OCI-LY3 (cell line): ENCODE results near the gene OGFOD2.
"Not testable (repeated sequence)": the region's sequence is repeated elsewhere in the genome, so short reads cannot be mapped to it uniquely, and the experiment has no call there.

Experiments used
- H2AFZ ChIP-seq: fragments of 200-600, 300-600 bp; shearing (Covaris generic); 2 replicates; pipeline ENCODE4 v1.6.0; 2014; ENCODE audit warnings: antibody characterized with exemption, low read depth, low read length
- H3K27ac ChIP-seq: fragments of 200-600, 300-600 bp; sonication (generic); 2 replicates; pipeline ENCODE4 v1.5.1; 2014; ENCODE audit warnings: mild to moderate bottlenecking, low read length, moderate library complexity, mixed read lengths
- H3K27me3 ChIP-seq: fragments of 200-600, 300-600 bp; sonication (generic); 2 replicates; pipeline ENCODE4 v1.6.1; 2014; ENCODE audit warnings: low read depth, low read length, mixed read lengths
- H3K36me3 ChIP-seq: fragments of 200-600, 300-600 bp; sonication (generic); replicated peaks from 2 replicates; pipeline ENCODE3; 2014; ENCODE audit warnings: low read depth, low read length, mixed read lengths
- H3K4me1 ChIP-seq: fragments of 300-600, 200-600 bp; sonication (generic); 2 replicates; pipeline ENCODE4 v1.6.1; 2014; ENCODE audit warnings: low read length, mixed read lengths
- H3K4me2 ChIP-seq: fragments of 200-600, 300-600 bp; sonication (generic); 2 replicates; pipeline ENCODE4 v1.6.1; 2014; ENCODE audit warnings: low read length, mixed read lengths
- H3K4me3 ChIP-seq: fragments of 300-600, 200-600 bp; sonication (generic); 2 replicates; pipeline ENCODE4 v1.5.1; 2014; ENCODE audit warnings: antibody characterized with exemption, mild to moderate bottlenecking, low read length, moderate library complexity
- H3K79me2 ChIP-seq: fragments of 300-600, 200-600 bp; shearing (Covaris generic); 2 replicates; pipeline ENCODE4 v1.6.1; 2014; ENCODE audit warnings: mild to moderate bottlenecking, low read length, mixed read lengths
- H3K9ac ChIP-seq: fragments of 300-600, 200-600 bp; shearing (Covaris generic); 2 replicates; pipeline ENCODE4 v1.6.0; 2014; ENCODE audit warnings: mild to moderate bottlenecking, low read length, moderate library complexity
- H3K9me3 ChIP-seq: fragments of 200-600, 300-600 bp; shearing (Covaris generic); 2 replicates; pipeline ENCODE4 v1.6.1; 2014; ENCODE audit warnings: low read length, mixed read lengths; ENCODE audit not compliant: insufficient read depth
- H4K20me1 ChIP-seq: fragments of 200-600, 300-600 bp; sonication (generic); 2 replicates; pipeline ENCODE4 v1.6.1; 2016; ENCODE audit warnings: low read length, mixed read lengths; ENCODE audit not compliant: insufficient read depth
- CTCF ChIP-seq: fragments of 200-600, 300-600 bp; sonication (generic); IDR thresholded peaks from 2 replicates; pipeline ENCODE4 v1.5.1; 2014; ENCODE audit warnings: antibody characterized with exemption, low read length, low read depth
- EZH2phosphoT487 ChIP-seq: fragments of 200-600 bp; shearing (Covaris generic); IDR thresholded peaks from 2 replicates; pipeline ENCODE4 v1.6.1; 2018; ENCODE audit warnings: antibody characterized with exemption, mixed run types, low read depth

The OGFOD2 gene

GRCh38 chr12:122935318-122935717, 39.7 kb upstream of the OGFOD2 start:
- no peak for TF ChIP-seq EZH2phosphoT487
- no peak for TF ChIP-seq CTCF
- Histone ChIP-seq H3K9me3 (no peaks in the 10 kb centered on the region), H3K4me1 (peaks cover 10% of the 10 kb centered on the region; the same call in 1 of the 2 replicates), H3K36me3 (no peaks in the 10 kb centered on the region), H4K20me1 (no peaks in the 10 kb centered on the region), H3K9ac (no peak overlapping the region), H3K4me3 (no peak overlapping the region), H3K27me3 (peaks cover 13% of the 10 kb centered on the region; the same call in 1 of the 2 replicates), H2AFZ (no peak overlapping the region), H3K79me2 (no peaks in the 10 kb centered on the region), H3K27ac (no peak overlapping the region), H3K4me2 (no peak overlapping the region)

- no peak overlapping the region for H3K27ac ChIP-seq
- H3K4me1 ChIP-seq = peaks cover 4% of the 10 kb centered on the region; the same call in 1 of the 2 replicates
- no peak overlapping the region for H2AFZ ChIP-seq
These were observed 37.4 kb upstream of the OGFOD2 start for GRCh38 chr12:122937622-122938091.

GRCh38 chr12:122939125-122939524, 35.9 kb upstream of the OGFOD2 start:
- TF ChIP-seq CTCF (no peak), EZH2phosphoT487 (no peak)
- H3K36me3 ChIP-seq = no peaks in the 10 kb centered on the region
- H3K27me3 ChIP-seq = peaks cover 4% of the 10 kb centered on the region; the same call in 1 of the 2 replicates
- no peak overlapping the region for H3K9ac ChIP-seq
- H3K79me2 ChIP-seq = no peaks in the 10 kb centered on the region
- no peaks in the 10 kb centered on the region for H3K9me3 ChIP-seq
- peaks cover 3% of the 10 kb centered on the region; the same call in 1 of the 2 replicates for H3K4me1 ChIP-seq
- no peak overlapping the region for H3K4me3 ChIP-seq
- no peak overlapping the region for H3K27ac ChIP-seq
- H4K20me1 ChIP-seq = no peaks in the 10 kb centered on the region
- H2AFZ ChIP-seq = no peak overlapping the region
- no peak overlapping the region for H3K4me2 ChIP-seq

More at GRCh38 chr12:122937622-122938091, 37.4 kb upstream of the OGFOD2 start:
- no peaks in the 10 kb centered on the region for H4K20me1 ChIP-seq
- H3K4me2 ChIP-seq = no peak overlapping the region
- peaks cover 11% of the 10 kb centered on the region for H3K27me3 ChIP-seq
- TF ChIP-seq CTCF (no peak), EZH2phosphoT487 (no peak)
- no peaks in the 10 kb centered on the region for H3K79me2 ChIP-seq
- no peak overlapping the region for H3K9ac ChIP-seq
- no peak overlapping the region for H3K4me3 ChIP-seq
- H3K9me3 ChIP-seq = no peaks in the 10 kb centered on the region
- H3K36me3 ChIP-seq = no peaks in the 10 kb centered on the region

- H3K79me2 ChIP-seq, H3K4me3 ChIP-seq, H3K4me2 ChIP-seq, H3K27me3 ChIP-seq, H4K20me1 ChIP-seq, H3K27ac ChIP-seq, H3K9me3 ChIP-seq, H3K9ac ChIP-seq, H3K36me3 ChIP-seq, H2AFZ ChIP-seq, H3K4me1 ChIP-seq: not testable (repeated sequence)
These were observed 33.7 kb upstream of the OGFOD2 start for GRCh38 chr12:122941351-122941750.

- H3K4me3 ChIP-seq = no peak overlapping the region
- no peaks in the 10 kb centered on the region for H3K79me2 ChIP-seq
- peaks cover 10% of the 10 kb centered on the region; the same call in 1 of the 2 replicates for H3K27me3 ChIP-seq
- H3K36me3 ChIP-seq = no peaks in the 10 kb centered on the region
- no peak overlapping the region for H3K27ac ChIP-seq
- no peaks in the 10 kb centered on the region for H4K20me1 ChIP-seq
- H3K9ac ChIP-seq = no peak overlapping the region
- H3K9me3 ChIP-seq = no peaks in the 10 kb centered on the region
- TF ChIP-seq EZH2phosphoT487 (no peak), CTCF (no peak)
- no peak overlapping the region for H2AFZ ChIP-seq
- peaks cover 7% of the 10 kb centered on the region; the same call in 1 of the 2 replicates for H3K4me1 ChIP-seq
- no peak overlapping the region for H3K4me2 ChIP-seq
These were observed 32.4 kb upstream of the OGFOD2 start for GRCh38 chr12:122942637-122943036.
